Measurements from ENCODE around the gene CLOCK.
A peak's percentile ranks its signal among the peaks of the same experiment; 100 is the strongest.
"Not testable (repeated sequence)": the region's sequence is repeated elsewhere in the genome, so short reads cannot be mapped to it uniquely, and the experiment has no call there.

The CLOCK gene, protein sequence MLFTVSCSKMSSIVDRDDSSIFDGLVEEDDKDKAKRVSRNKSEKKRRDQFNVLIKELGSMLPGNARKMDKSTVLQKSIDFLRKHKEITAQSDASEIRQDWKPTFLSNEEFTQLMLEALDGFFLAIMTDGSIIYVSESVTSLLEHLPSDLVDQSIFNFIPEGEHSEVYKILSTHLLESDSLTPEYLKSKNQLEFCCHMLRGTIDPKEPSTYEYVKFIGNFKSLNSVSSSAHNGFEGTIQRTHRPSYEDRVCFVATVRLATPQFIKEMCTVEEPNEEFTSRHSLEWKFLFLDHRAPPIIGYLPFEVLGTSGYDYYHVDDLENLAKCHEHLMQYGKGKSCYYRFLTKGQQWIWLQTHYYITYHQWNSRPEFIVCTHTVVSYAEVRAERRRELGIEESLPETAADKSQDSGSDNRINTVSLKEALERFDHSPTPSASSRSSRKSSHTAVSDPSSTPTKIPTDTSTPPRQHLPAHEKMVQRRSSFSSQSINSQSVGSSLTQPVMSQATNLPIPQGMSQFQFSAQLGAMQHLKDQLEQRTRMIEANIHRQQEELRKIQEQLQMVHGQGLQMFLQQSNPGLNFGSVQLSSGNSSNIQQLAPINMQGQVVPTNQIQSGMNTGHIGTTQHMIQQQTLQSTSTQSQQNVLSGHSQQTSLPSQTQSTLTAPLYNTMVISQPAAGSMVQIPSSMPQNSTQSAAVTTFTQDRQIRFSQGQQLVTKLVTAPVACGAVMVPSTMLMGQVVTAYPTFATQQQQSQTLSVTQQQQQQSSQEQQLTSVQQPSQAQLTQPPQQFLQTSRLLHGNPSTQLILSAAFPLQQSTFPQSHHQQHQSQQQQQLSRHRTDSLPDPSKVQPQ

DNA sequence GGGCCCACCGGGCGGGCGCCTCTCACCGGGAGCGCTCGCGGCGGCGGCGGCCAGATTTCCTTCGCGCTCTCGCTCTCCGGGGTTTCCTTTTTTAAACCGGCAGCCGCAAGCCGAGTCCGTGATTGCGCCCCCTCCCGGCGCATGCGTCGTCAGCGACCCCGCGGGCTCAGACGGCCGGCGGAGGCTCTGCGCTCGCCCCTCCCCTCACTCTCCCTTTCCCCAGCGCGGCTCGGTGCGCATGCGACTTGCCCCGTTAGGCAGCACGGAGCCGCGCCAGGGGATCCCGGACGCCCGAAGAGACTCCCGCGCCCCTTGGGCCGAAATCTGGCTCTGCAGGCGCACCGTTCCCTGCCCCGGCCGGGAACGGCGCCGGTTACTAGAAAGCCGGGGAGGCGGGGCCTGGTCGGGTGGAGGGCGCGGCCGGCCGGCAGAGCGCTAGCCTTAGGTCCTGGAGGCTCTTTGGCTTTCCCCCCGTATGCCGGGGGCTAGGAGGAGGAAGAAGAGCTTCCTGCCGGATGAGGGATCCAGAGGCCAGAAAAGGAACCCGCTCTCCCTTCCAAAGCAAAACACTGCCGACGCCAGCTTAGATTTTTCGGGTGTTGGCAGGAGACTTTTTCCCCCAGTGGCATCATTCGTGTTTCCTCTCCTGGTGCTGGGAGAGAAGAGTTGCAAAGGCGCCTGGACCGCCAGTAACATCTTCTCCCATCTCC, at the start of gene CLOCK:
CLOCK (minus strand) TSS at position 154 of the 710 bp plus-strand sequence. CDS start 64,124 bp downstream, outside the sequence.
- DNase-seq = peak; percentile 93

DNA sequence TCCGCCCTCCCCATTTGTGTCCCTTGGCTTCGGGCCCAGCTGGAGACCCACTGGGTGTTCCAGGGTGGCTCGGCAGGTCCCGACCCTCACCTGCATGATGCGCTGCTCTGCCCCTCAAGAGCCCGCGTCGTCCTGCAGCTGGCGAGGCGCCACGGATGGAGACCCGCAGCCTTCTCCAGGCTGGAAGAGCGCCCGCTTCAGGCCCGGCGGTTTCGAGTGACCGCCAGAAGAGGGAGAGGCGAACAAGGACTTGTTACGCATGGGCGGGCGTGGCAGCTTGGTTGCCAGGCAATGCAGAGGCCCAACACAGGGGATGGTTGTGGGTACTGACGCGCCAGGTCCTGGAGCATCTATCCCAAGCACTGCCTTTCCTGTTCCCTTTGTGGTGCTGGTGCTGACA, 45.3 kb upstream of the CLOCK start, which contains the start of gene PDCL2:
PDCL2 (minus strand) TSS at position 232 of the 400 bp plus-strand sequence; CDS start at position 96, 136 bp downstream.
- DNase-seq = no peak

DNA sequence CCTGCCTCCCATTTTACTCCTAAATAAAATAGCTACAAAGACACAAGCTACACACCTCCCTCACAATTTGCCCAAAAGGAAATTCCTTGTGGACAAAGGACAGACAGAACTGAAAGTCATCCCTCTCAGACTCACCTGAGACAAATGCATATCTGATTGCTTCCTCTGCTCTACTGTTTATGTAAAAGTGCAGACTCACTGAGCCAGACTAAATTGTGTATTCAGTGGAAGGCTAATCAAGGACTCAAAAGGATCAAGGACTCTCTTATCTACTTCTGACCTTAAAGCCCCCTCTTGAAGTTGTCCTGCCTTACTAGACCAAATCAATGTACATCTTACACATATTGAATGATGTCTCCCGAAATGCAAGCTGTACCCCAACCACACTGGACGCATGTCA, 41.5 kb upstream of the CLOCK start:
- no peak for DNase-seq

DNA sequence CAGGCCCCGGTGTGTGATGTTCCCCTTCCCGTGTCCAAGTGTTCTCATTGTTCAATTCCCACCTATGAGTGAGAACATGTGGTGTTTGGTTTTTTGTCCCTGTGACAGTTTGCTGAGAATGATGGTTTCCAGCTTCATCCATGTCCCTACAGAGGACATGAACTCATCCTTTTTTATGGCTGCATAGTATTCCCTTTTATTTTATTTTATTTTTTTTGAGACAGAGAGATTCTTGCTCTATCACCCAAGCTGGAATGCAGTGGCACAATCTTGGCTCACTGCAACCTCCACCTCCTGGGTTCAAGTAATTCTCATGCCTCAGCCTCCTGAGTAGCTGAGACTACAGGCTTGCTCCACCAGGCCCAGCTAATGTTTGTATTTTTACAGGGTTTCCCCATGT, 36.1 kb upstream of the CLOCK start:
- not testable (repeated sequence) for DNase-seq

DNA sequence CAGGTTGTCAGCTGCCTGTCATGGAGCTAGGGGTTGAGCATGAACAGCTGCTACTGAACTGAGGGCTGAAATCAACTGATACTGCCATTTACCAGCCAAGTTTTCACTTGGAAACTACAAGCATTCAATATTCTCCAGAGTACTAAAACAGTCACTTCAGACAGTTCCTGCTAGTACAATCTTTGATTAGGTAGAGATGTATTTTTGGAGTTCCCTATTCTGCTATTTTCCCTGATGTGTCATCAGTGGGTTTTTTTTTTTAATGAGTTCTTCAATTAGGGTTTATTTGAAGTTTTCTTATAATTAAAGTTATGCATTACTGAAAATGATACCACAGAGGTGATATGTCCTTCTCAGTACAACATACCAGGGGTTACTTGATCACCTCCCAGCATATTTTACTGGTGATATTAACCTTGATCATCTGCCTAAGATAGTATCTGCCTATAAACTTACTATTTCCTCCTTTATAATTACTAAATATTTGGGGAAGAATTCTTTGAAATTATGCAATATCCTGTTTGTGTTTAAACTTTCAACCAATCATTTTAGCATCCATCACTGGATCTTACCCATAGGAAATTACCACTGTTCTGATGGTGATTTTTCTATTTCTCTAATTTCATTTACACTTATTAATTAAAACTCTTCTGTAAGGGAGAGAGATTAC, 31.8 kb upstream of the CLOCK start:
- no peak for DNase-seq

DNA sequence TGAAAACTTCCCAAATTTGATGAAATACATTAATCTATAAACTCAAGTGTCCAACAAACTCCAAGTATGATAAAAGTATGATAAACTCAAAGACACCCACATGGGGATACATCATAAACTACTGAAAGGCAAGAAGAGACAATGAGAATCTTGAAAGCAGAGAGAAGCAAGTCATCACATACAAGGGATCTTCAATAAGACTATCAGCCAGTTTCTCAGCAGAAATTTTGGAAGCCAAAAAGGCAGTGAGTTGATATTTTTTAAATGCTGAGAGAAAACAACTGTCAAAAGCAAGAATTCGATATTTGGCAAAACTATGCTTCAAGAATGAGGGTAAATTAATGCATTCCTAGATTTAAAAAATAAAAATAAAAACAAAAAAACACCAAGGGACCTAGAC, 28.8 kb upstream of the CLOCK start:
- no peak for DNase-seq

DNA sequence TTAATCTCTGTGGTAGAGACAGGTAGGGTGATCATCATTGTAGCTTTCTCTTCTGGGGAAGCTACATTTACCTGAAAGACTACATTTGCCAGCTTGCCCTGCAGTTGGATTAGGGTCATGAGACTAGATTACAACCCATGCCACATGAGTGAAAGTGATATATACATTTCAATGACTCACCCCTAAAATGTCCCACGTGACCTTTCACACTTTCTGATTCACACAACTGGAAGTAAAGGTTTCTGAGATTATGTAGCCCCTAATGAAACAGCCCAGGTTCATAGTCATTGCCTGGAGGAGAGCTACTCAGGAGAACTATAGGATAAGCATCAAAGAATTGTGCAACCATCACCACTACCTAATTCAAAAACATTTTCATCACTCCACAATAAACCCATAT, 27.5 kb upstream of the CLOCK start:
- DNase-seq = no peak

DNA sequence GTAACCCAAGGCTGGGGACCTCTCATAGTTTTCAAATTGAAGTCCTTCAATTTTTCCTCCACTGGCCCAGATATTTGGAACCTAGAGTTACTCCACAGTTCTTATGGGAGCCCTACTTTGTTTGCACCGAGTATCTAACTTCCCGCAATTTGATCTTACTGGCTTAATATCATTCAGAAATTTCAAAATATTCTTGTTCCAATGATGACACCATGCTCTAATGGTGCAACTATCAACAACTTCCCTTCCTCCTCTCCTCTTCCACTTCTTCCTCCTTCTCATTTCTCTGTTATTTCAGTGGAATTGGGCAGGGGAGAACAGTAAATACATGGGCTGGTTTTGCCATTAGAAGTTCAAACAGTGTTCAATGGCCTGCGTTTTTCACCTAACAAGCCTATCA, 25.1 kb upstream of the CLOCK start:
- no peak for DNase-seq

DNA sequence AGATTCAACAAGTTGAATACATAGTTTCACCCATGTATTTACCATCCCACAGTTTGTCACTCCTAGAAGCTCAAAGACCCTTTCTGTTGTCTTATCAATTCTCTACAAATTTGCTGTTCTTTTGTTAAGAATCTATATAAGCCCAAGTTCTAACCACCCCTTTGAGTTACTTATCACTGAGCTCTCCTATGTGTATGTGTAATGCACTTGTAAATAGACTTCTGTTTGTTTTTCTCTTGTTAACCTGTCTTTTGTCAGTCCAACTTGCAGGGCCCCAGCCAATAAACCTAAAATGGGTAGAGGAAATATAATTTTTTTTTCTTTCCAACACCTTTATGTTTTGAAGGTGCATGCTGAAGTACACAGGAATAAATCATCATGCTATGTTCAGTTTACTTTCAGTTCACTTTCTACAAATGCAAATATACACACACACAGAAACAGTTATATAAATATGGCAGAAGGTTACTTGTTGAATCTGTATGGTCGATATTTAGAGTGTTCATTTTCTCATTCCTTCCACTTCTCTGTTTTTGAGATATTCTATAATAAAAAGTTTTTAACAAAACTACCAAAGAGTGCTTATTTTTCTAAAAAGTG, 22.3 kb upstream of the CLOCK start:
- peak; percentile 14 for DNase-seq

DNA sequence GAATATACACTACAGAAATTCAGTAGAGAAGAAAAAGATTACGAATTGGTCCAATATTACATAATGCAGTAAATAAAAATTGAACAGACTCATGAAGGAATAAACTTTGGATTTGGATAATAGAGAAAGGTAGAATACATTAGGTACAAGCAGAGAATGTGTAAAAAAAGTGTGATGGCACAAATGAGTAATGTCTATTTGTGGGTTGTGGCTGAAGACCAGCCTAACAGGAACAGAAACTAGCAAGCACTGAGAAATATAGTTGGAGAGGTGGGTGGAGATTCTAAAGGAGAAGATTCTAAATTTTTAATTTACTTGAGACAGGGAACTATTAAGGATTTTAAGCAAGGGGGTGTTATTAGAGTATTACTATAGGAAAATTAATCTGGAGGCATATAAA, 15.2 kb upstream of the CLOCK start:
- DNase-seq = no peak

DNA sequence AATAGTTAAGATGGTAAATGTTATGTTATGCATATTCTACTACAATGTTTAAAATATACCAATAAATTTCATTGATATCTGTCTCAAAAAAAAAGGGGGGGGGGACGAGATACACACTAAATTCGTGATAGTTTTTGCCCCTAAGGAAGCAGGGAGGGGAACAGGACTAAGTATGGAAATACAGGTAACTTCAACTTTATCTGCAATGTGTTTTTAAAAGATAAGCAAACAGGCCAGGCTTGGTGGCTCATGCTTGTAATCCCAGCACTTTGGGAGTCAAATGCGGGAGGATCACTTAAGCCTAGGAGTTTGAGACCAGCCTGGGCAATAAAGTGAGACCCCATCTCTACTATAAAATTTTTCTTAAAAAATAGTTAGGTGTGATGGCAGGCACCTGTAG, 13.4 kb upstream of the CLOCK start:
- no peak for DNase-seq

DNA sequence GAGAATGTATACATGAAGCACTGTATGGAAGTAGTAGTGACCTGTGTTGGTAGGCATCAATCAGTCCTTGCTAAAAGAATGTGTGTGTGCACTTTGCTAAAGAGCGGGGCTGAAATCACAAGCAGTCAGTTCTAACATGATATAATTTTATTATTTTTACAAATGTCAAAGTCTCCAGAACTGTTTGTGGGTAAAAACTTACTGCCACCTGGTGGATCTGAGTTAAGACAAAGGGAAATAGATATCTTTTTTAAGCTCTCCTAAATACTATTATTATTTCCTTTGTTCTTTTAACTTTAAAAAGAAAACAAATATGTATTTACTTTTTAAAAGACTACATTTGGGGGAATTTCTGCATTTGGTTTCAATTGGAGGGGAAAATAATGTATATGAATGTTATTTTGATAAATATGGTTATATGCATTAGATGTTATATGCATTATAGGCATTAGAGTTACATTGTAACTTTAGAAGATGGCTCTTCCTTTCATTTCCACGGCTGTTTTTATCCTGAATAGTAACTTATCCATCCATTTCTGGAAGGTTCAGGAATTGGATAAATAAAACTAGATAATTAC, 7.8 kb upstream of the CLOCK start:
- DNase-seq = peak; percentile 11

DNA sequence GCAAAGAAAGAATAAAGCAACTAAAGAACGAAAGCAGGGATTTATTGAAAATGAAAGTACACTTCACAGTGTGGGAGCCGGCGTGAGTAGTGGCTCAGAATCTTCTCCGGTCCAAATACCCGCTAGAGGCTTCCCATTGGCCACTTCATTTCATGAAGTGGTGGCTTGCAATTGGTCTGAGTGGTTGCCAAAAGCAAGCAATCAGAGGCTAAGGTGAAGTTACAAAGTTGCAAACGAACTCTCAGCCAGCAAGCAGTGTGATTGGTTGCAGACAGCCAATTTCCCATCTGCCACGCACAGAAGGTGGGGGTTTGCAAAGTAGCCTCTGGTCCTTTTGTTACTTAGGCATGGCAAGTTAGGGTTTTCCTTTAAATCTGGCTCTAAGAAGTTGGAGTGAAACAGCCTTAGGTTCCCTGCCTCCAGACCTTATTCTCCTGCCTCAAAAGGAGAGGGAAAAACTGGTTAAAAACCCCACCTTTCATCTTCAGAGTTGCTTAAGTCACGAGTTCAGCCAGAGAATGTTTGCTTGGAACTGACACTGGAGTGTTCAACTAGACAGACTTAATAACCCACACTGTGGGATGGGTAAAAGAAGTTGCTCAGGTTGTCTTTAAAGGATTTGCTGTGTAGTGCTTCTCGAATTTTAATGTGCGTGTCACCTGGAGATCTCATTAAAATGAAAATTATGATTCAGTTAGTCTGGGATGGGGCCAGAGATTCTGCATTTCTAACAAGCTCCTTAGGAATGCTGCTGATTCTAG, 6.9 kb upstream of the CLOCK start:
- DNase-seq = no peak

DNA sequence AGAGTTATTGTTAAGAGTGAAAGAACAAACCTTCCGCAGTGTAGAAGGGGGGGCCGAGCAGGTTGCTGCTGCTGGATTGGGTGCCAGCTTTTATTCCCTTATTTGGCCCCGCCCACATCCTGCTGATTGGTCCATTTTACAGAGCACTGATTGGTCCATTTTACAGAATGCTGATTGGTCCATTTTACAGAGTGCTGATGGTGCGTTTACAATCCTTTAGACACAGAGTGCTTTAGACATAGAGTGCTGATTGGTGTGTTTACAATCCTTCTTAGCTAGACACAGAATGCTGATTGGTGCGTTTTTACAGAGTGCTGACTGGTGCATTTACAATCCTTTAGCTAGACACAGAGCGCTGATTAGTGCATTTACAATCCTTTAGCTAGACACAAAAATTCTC, 5.3 kb upstream of the CLOCK start:
- DNase-seq = not testable (repeated sequence)

DNA sequence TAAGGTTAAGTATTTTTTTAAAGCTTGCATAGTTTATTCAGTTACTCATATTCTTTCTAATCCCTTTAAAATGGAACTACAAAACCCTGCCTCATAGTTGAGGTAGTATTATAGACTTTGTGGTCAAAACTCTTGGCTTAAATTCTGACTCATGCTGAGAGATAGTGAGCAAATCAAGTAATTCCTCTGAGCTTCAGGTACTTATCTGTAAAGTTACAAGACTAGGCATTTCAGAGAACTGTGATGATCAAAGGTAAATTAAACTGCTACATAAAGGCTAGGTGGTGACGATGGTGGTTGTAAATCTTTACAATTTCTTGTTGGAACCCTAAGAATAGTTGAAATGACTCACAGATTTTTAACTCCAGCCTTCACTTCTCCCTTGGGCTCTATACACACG, 3.2 kb upstream of the CLOCK start:
- DNase-seq = no peak

DNA sequence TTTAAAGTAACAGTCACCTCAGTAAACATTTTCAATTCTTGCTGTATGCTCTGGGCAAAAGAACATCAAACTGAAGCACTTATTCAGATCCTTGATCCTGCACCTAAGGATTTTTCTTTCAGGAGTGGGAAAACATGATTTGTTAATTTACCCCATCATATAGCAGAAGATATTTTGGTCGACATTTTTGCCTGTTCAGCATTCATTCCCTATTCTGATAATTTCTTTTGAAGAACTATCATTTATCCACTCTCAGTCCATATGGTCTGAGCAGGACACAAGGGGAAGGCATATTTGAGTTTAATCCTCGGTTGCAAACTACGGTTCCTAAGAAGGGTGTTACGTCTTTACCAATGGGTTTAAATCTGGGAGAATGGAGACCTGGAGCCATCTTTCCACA, 1.2 kb upstream of the CLOCK start:
- DNase-seq = peak; percentile 48

DNA sequence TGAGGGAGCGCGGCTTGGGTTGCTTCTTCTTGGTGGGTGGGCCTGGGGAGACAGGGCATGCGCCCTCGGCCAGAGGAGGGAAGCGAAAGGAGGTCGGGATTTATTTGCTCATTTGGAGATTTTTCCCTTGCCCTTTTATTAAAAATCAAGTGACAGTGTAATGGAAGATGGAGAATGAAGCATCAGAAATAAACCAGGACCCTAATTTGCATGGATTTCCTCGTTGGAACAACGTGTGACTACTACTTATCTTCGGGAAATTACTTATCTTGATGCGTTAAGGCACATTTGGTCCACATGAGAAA, 709 bp upstream of the CLOCK start:
- DNase-seq = peak; percentile 74

DNA sequence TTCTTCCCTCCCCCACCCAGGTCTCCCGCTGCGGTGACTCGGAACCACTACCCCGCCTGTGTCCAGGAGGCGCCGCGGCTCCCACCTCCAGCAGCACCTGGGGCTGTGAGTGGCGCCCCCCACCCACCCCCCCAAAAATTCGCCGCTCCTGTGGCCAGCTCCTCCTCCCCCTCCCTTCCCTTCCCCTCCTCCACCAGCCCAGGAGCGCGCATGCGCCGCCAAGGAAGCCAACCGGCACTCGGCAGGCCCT, 278 bp downstream of the CLOCK start:
- DNase-seq = no peak

DNA sequence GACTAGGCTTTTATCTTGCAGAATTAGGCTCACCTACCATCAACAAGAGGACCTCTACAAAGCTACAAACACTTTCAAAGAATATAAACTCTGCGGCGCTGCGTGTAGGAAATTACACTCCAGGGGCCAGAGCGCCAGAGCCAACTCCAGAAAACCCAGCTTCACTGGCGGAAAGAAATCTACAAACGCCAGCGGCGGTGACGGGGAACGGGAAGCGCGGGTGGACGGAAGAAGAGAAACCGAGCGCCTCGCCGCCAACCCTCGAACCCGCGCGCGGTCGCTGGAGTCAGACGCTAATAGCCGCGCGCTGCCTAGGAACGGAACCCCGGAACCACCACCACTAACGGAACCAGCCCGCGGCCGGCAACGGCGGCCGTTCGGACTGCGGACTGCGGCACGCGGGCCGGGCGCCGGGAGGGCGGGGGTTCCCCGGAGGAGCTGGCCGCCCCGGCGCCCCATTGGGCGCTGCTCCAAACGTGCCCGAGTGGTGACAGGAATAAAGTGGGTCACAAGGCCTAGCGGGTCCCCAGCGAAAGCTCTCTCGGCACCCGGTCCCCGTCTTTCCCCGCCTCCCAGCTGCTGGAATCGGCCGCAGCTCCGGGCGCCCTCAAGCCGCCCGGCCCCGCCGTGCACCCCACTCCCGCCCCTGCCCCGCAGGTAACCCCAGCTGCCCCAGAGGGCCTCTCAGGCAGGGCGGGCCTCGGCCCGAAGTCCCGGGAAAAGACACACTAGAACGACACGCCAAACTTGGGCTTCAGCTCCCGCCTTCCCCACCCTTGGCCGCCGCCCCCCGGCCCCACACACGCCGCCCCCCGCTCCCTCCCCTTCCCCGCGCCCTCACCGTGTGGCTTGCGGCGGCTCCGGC, 836 bp downstream of the CLOCK start:
- DNase-seq = peak; percentile 78

DNA sequence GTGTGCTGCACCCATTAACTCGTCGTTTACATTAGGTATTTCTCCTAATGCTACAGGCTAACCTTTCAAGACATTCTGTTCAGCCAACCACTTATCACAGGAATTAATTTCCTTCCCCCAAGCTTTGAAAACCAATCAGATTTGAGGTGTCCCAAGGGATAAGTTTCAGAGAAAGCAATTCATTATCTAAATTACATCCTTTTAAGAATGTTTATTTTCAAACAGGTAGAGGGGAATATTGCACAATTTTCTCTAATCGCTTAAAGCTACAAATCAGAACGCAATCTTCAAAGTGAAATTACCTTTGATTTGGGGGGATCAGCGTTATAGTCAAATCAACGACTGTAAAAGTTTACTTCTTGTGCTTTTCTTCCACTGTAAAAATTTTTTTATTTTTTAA, 1.6 kb downstream of the CLOCK start:
- peak; percentile 70 for DNase-seq

DNA sequence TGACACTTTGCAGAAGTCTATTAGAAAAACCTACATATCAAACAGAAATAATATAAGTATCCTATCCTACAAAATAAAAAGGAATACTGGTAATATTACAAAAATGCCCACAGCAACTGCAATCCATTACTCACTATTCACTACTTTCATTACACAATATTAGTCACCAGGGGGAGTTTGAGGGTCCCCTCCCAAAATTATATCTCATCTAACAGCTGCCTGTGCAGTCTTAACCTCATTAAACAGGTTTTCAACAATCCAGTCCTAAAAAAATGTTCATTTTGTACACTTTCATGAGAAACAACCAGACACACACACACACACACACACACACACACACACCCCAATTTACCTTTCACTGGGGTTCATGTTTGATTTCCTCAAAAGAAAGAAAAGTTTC, 2.9 kb downstream of the CLOCK start:
- DNase-seq = no peak
